Activated T-cell treated with anti-CD3 and anti-CD28 coated beads for 4 hours (primary cell): ENCODE measurements around the gene CLSTN2.

Experiments
- DNase-seq: peaks from one replicate; pipeline ENCODE4 v3.0.0-alpha.2; 2020

Gene CLSTN2

GRCh38 chr3:140434261-140434905 is 499.4 kb downstream of the CLSTN2 start:
- DNase-seq: no peak

- no peak for DNase-seq
Observed at GRCh38 chr3:140436421-140436820, 501.4 kb downstream of the CLSTN2 start.

- no peak for DNase-seq
Observed at GRCh38 chr3:140438736-140439470, 503.9 kb downstream of the CLSTN2 start.

- DNase-seq: no peak
Observed at GRCh38 chr3:140439527-140439926, 504.5 kb downstream of the CLSTN2 start.

GRCh38 chr3:140440446-140440845 is 505.5 kb downstream of the CLSTN2 start:
- no peak for DNase-seq

GRCh38 chr3:140441006-140441405 is 506.0 kb downstream of the CLSTN2 start:
- DNase-seq: no peak

GRCh38 chr3:140442621-140443020 is 507.6 kb downstream of the CLSTN2 start:
- DNase-seq: no peak

GRCh38 chr3:140443073-140443472 is 508.1 kb downstream of the CLSTN2 start:
- no peak for DNase-seq

- DNase-seq: no peak
Observed at GRCh38 chr3:140443806-140444205, 508.8 kb downstream of the CLSTN2 start.

GRCh38 chr3:140446734-140447133 is 511.7 kb downstream of the CLSTN2 start:
- no peak for DNase-seq

GRCh38 chr3:140447136-140447535 is 512.2 kb downstream of the CLSTN2 start:
- no peak for DNase-seq

GRCh38 chr3:140448001-140448400 is 513.0 kb downstream of the CLSTN2 start:
- no peak for DNase-seq

- no peak for DNase-seq
Observed at GRCh38 chr3:140449413-140450256, 514.6 kb downstream of the CLSTN2 start.

GRCh38 chr3:140453750-140454149 is 518.8 kb downstream of the CLSTN2 start:
- no peak for DNase-seq

GRCh38 chr3:140455521-140456214 is 520.7 kb downstream of the CLSTN2 start:
- DNase-seq: no peak

- DNase-seq: no peak
Observed at GRCh38 chr3:140456974-140457373, 522.0 kb downstream of the CLSTN2 start.

- no peak for DNase-seq
Observed at GRCh38 chr3:140459462-140459861, 524.5 kb downstream of the CLSTN2 start.

GRCh38 chr3:140461250-140461649 is 526.3 kb downstream of the CLSTN2 start:
- DNase-seq: no peak

GRCh38 chr3:140463355-140463754 is 528.4 kb downstream of the CLSTN2 start:
- DNase-seq: no peak

- no peak for DNase-seq
Observed at GRCh38 chr3:140465988-140466387, 531.0 kb downstream of the CLSTN2 start.

- no peak for DNase-seq
Observed at GRCh38 chr3:140466535-140466934, 531.5 kb downstream of the CLSTN2 start.

- DNase-seq: no peak
Observed at GRCh38 chr3:140467104-140467577, 532.2 kb downstream of the CLSTN2 start.

- DNase-seq: no peak
Observed at GRCh38 chr3:140467796-140468315, 532.9 kb downstream of the CLSTN2 start.
